PC-9 (cell line): Measurements from ENCODE around the gene EXOC2. TPM values are rescaled to one million over a fixed set of nuclear protein-coding genes. Genes with fewer than 3 reads are reported as not detected.

Experiments
- BruUV-seq: library from RNA; stranded (reverse); fragments of 400-500 nt; replicated peaks from 2 replicates; lab custom pipeline; 2021; lab: Mats Ljungman, UMichigan
- CTCF ChIA-PET: fragments of 300-600 bp; sonication (Branson Sonifier 250); formaldehyde crosslinking; loops from one replicate; lab custom pipeline; 2022; ENCODE audit warnings: antibody characterized with exemption; lab: Charles Lee
- POLR2A ChIA-PET: fragments of 300-600 bp; sonication (Branson Sonifier 250); formaldehyde crosslinking; loops from one replicate; lab custom pipeline; 2022; ENCODE audit warnings: antibody characterized with exemption; ENCODE audit not compliant: unreplicated experiment; lab: Charles Lee
- DNase-seq, 2 experiments: peaks; one replicate each; pipeline versions ENCODE4 v3.0.0 to v3.0.0-alpha.2; 2015 to 2022; ENCODE audit warnings: mixed read lengths in 1 of 2
- H2AFZ ChIP-seq: fragments of 200-600 bp; sonication (generic); 2 replicates; pipeline ENCODE4 v1.8.1; 2017; ENCODE audit warnings: antibody characterized with exemption
- H3F3A ChIP-seq: fragments of 200-600 bp; sonication (generic); 2 replicates; pipeline ENCODE4 v1.8.1; 2017; ENCODE audit warnings: antibody characterized with exemption, mild to moderate bottlenecking, low read depth; ENCODE audit not compliant: insufficient read depth
- H3K27ac ChIP-seq: fragments of 200-600 bp; sonication (generic); 2 replicates; pipeline ENCODE4 v1.6.1; 2016; ENCODE audit warnings: mixed run types
- H3K27me3 ChIP-seq: fragments of 200-600 bp; sonication (generic); 2 replicates; pipeline ENCODE4 v1.6.1; 2016; ENCODE audit warnings: low read depth, mixed run types; ENCODE audit not compliant: insufficient read depth
- H3K36me3 ChIP-seq: fragments of 200-600 bp; sonication (generic); 2 replicates; pipeline ENCODE4 v1.6.1; 2016; ENCODE audit warnings: low read depth, mixed run types
- H3K4me1 ChIP-seq: fragments of 200-600 bp; sonication (generic); replicated peaks from 2 replicates; pipeline ENCODE4 v1.6.1; 2016; ENCODE audit warnings: mixed run types; ENCODE audit not compliant: insufficient read depth
- H3K4me2 ChIP-seq: fragments of 200-600 bp; sonication (generic); 2 replicates; pipeline ENCODE4 v1.6.1; 2017; ENCODE audit warnings: mixed run types
- H3K4me3 ChIP-seq: fragments of 200-600 bp; sonication (generic); 2 replicates; pipeline ENCODE4 v1.6.1; 2016; ENCODE audit warnings: mixed run types
- H3K79me2 ChIP-seq: fragments of 200-600 bp; sonication (generic); 2 replicates; pipeline ENCODE4 v1.6.1; 2017; ENCODE audit warnings: low read depth, mixed run types
- H3K9me2 ChIP-seq: fragments of 200-600 bp; sonication (generic); 2 replicates; pipeline ENCODE4 v1.8.1; 2017; ENCODE audit warnings: mild to moderate bottlenecking; ENCODE audit not compliant: insufficient read depth
- H3K9me3 ChIP-seq: fragments of 200-600 bp; sonication (generic); 2 replicates; pipeline ENCODE4 v1.8.1; 2016; ENCODE audit warnings: low read depth; ENCODE audit not compliant: insufficient read depth
- H4K20me1 ChIP-seq: fragments of 200-600 bp; sonication (generic); 2 replicates; pipeline ENCODE4 v1.8.1; 2017; ENCODE audit not compliant: insufficient read depth
- EZH2 ChIP-seq: fragments of 200-600 bp; sonication (generic); IDR thresholded peaks from 2 replicates; pipeline ENCODE4 v1.8.0; 2017; ENCODE audit warnings: antibody characterized with exemption, low read depth
- intact Hi-C: fragments of 100-400 bp; cut with micrococcal nuclease; formaldehyde crosslinking; loops from one replicate; pipeline ENCODE4 v1.10.0; 2022; ENCODE audit not compliant: unreplicated experiment
- total RNA-seq: library from RNA; stranded (reverse); gene quantifications from 2 replicates; pipeline ENCODE4 v1.2.3, GENCODE V29; 2021
- TF ChIP-seq, protein P1 (sequence below): fragments of 200-600 bp; sonication (generic); conservative IDR thresholded peaks from 2 replicates; pipeline ENCODE4 v1.6.1; 2017; ENCODE audit warnings: mixed run types, antibody characterized with exemption, mild to moderate bottlenecking, moderate library complexity

The EXOC2 gene
- total RNA-seq, 1 experiment from 2014 or later = 28.2 TPM

DNA sequence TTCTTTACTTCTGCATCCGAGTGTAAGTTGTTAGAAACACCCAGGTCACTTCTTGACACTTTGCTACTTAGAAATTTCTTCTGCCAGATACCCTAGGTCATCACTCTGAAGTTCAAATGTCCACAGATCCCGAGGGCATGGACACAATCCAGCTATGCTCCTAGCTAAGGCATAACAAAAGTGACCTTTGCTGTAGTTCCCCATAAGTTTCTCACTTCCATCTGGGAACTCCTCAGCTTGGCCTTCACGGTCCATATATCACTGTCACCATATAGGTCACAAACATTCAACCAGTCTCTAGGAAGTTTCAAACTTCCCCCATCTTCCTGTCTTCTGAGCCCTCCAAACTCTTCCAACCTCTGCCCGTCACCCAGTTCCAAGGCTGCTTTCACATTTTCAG, 236.1 kb downstream of the EXOC2 start:
- no peak for TF ChIP-seq EZH2
- TF ChIP-seq, protein P1, sequence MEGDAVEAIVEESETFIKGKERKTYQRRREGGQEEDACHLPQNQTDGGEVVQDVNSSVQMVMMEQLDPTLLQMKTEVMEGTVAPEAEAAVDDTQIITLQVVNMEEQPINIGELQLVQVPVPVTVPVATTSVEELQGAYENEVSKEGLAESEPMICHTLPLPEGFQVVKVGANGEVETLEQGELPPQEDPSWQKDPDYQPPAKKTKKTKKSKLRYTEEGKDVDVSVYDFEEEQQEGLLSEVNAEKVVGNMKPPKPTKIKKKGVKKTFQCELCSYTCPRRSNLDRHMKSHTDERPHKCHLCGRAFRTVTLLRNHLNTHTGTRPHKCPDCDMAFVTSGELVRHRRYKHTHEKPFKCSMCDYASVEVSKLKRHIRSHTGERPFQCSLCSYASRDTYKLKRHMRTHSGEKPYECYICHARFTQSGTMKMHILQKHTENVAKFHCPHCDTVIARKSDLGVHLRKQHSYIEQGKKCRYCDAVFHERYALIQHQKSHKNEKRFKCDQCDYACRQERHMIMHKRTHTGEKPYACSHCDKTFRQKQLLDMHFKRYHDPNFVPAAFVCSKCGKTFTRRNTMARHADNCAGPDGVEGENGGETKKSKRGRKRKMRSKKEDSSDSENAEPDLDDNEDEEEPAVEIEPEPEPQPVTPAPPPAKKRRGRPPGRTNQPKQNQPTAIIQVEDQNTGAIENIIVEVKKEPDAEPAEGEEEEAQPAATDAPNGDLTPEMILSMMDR = no peak
- intact Hi-C loops = no loop called here
- H3K4me2 ChIP-seq = no peak overlapping the region
- no peak overlapping the region for H2AFZ ChIP-seq
- no peaks in the 10 kb centered on the region for H3K36me3 ChIP-seq
- BruUV-seq = no TSS peak
- no peaks in the 10 kb centered on the region for H3K9me3 ChIP-seq
- no peak for DNase-seq
- H3K4me3 ChIP-seq = no peak overlapping the region
- no peaks in the 10 kb centered on the region for H3F3A ChIP-seq
- H4K20me1 ChIP-seq = no peaks in the 10 kb centered on the region
- H3K4me1 ChIP-seq = no peaks in the 10 kb centered on the region
- peaks cover 35% of the 10 kb centered on the region for H3K27me3 ChIP-seq
- H3K79me2 ChIP-seq = no peaks in the 10 kb centered on the region
- ChIA-PET POLR2A (no interaction called here), CTCF (no interaction called here)
- H3K27ac ChIP-seq = no peak overlapping the region
- H3K9me2 ChIP-seq = no peaks in the 10 kb centered on the region

- ChIA-PET POLR2A (no interaction called here), CTCF (no interaction called here)
- no TSS peak for BruUV-seq
These were observed 236.5 kb downstream of the EXOC2 start for GRCh38 chr6:456358-456867.

GRCh38 chr6:455835-456234, 237.1 kb downstream of the EXOC2 start:
- DNase-seq = no peak
- H3K9me3 ChIP-seq = no peaks in the 10 kb centered on the region
- H3K4me3 ChIP-seq = no peak overlapping the region
- intact Hi-C loops = no loop called here
- H3K9me2 ChIP-seq = no peaks in the 10 kb centered on the region
- H3K27ac ChIP-seq = no peak overlapping the region
- ChIA-PET CTCF (no interaction called here), POLR2A (no interaction called here)
- BruUV-seq = no TSS peak
- H3K27me3 ChIP-seq = peaks cover 35% of the 10 kb centered on the region
- TF ChIP-seq, protein P1 = no peak
- TF ChIP-seq EZH2 = no peak
- no peaks in the 10 kb centered on the region for H3K79me2 ChIP-seq
- no peaks in the 10 kb centered on the region for H3K36me3 ChIP-seq
- no peaks in the 10 kb centered on the region for H4K20me1 ChIP-seq
- no peak overlapping the region for H2AFZ ChIP-seq
- H3K4me2 ChIP-seq = no peak overlapping the region
- H3K4me1 ChIP-seq = no peaks in the 10 kb centered on the region
- H3F3A ChIP-seq = no peaks in the 10 kb centered on the region

More at GRCh38 chr6:456358-456867, 236.5 kb downstream of the EXOC2 start:
- no peak for DNase-seq
- no peak for TF ChIP-seq EZH2
- TF ChIP-seq, protein P1 = no peak
- peaks cover 36% of the 10 kb centered on the region for H3K27me3 ChIP-seq
- H3K4me3 ChIP-seq = no peak overlapping the region
- H3K27ac ChIP-seq = no peak overlapping the region
- no peaks in the 10 kb centered on the region for H3F3A ChIP-seq
- no peak overlapping the region for H2AFZ ChIP-seq
- no peaks in the 10 kb centered on the region for H3K9me3 ChIP-seq
- intact Hi-C loops = no loop called here
- no peak overlapping the region for H3K4me2 ChIP-seq
- no peaks in the 10 kb centered on the region for H3K79me2 ChIP-seq
- H4K20me1 ChIP-seq = no peaks in the 10 kb centered on the region
- no peaks in the 10 kb centered on the region for H3K4me1 ChIP-seq
- H3K9me2 ChIP-seq = no peaks in the 10 kb centered on the region
- H3K36me3 ChIP-seq = no peaks in the 10 kb centered on the region
